ENCODE data around the gene URB1. TPM values are rescaled to one million over a fixed set of nuclear protein-coding genes. Genes with fewer than 3 reads are reported as not detected.
A peak's percentile ranks its signal among the peaks of the same experiment; 100 is the strongest.
"Not testable (repeated sequence)": the region's sequence is repeated elsewhere in the genome, so short reads cannot be mapped to it uniquely, and the experiment has no call there.

URB1 gene
- total RNA-seq, 1 experiment from 2014 or later: 9.8 TPM

DNA sequence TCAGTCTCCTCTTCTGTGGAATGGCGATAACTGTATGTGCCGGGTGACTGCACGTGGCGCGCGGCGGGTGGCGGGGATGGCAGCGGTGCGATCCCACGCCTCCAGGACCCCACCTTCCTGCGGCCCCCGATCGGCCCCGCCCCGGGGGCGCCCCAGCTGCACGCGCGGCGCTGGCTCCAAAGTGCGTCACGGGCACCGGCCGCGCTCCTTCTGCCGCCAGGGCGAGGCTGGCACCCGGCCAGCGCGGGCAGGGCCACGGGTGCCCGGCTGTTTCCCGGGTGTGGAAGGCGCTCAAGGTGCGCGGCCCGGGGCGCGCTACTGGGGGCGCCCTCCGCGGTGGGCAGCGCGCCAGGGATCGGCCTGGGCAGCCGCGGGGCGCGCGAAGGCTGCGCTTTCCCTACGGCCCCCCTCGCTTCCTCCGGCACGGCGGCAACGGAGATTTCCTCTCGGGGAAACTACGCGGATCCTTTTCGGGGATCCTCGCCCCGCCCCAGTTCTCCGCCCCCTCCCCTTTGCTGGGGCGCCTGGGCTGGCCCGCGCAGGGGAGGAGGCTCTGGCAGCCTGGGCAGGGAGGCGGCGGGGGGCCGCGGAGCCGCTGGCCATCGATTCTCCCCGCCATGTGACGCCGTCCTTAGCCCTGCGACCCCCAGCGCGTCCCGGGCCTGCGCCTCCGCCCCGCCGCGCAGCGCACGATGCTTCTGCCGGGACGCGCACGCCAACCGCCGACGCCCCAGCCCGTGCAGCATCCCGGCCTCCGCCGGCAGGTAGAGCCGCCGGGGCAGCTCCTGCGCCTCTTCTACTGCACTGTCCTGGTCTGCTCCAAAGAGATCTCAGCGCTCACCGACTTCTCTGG lies 19.6 kb upstream of the URB1 start, which contains the start of gene EVA1C:
EVA1C (plus strand) TSS at position 545 of the 853 bp plus-strand sequence; CDS start at position 693, 148 bp downstream.
- no peak for DNase-seq (ENCODE audit: low spot score)

DNA sequence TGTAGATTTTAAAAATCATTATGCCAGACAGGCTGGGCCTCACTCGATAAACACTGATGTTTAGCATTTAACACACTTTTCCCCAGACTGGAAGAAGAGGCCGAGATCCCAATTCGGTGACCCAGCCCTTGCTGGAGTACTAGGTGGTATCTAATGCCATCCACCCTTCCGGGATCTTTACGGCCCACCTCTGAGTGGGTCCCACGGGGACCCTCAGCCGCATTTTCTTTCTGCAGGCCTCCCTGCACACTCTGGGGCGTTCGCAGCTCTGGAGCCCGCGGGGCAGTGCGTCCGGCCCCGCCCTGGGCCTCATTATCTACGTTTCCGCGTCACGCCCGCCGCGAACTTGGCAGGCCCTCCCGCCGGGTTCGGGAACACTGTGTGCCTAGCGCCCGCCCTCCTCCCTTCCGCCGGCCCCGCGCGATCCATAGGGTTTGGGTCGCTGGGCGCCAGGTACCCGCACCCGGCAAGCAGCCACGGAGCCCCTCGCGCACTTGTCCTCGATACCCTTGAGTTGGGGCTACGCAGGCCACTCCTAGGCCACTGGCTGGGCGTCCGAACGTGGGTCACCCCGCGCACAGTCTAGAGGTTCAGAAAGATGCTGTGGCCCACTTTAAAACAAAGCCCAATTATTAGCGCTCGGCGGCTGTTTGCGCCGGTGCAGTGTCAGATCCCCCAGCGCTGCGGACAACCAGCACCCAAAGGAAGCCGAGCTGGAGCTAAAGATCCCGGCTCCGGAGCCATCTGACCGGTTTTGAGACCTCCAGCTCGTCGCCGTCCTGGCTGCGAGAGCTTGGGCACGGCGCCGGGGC lies 18.7 kb upstream of the URB1 start:
- DNase-seq (ENCODE audit: low spot score): no peak

DNA sequence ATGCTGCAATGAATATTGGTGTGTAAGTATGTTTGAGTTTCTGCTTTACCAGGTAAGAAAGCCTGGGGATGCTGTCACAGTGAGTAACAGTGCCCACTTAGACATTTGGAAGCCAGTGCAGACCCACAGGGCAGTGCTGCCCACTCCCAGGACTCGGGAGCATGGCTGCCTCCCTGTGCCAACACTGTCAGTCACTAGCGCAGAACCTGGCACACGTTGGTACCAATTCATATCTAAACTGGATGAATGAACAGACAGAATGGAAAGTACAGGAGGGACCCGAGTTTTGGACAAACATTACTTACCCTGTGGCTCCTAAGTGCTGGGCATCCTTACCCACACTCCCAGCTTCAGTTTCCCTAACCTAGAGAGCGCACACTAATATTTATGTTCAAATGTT lies 18.1 kb upstream of the URB1 start:
- no peak for DNase-seq (ENCODE audit: low spot score)

DNA sequence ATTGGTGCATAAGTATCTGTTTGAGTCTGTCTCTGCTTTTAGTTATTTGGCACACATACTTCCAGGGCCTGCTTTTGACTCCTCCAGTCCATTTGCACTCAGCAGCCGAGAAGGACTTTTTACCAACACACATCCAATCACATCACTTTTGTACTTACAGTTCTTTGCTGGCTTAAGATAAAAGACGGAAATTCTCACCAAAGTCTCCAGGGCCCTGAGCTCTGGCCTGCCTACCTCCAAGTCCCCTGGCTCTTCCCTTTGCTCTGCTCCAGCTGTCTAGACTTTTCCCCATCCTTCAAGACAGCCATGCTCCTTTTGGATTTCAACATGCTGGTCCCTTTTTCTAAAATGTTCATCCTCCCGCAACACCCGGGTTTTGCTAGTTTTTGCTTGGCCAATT lies 17.5 kb upstream of the URB1 start:
- no peak for DNase-seq (ENCODE audit: low spot score)

DNA sequence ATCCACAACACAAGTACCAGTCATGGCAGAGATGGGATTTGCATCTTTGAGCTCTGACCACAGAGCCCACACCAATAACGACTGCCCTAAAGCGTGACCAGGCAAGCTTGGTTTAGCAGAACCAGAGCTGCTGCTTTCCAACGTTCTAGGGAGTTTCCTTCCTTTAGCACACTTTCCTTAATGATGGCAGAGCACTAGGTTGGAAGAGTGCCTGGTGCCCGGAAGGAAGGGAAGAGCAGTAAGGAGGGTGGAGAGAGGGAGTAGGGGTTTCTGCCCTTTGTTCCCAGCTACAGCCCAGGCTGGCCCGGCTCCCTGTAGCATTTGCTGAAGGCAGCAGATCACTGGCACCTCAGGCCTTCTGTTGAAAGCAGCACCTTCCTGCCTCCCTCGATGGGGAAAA lies 13.6 kb upstream of the URB1 start:
- DNase-seq (ENCODE audit: low spot score): no peak

DNA sequence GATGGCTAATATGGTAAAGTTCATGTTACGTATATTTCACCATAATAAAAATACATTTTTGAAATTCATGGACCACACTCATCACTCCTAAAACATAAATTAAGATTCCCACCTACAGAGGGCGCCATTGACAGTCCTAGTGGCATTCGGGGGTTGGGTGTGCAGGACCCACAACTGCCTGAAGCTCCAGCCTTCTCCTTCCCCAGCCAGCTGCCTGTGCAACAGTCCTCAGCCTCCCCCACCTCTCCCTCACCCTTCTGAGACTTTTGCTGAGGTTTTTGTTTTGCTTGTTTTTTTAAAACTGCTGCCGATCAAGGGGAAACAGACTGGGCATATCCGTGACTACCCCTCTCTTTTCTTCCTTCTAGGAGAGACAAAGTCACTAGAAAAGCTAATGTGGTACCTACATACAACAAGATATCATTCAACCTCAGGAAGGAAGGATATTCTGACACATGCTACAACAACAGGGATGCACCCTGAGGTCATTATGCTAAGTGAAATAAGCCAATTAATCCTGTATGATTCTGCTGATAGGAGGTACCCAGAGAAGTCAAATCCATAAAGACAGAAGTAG lies 10.5 kb upstream of the URB1 start:
- peak; percentile 66 for DNase-seq (ENCODE audit: low spot score)

DNA sequence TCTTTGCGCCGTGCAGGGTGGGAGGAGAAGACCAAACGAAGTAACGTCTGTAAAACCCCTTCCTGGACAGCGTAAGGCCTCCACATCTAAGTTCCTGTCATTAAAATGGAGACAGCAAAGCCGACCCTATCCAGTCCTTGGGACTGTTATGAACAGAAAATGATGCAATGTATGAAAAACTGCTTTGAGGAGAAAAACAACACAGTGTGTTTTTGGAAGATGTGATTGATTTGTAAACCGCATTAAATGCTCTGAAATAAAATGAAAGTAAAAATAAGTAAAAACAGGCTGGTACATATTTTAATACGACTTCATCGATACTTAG lies 827 bp upstream of the URB1 start:
- no peak for DNase-seq (ENCODE audit: low spot score)

DNA sequence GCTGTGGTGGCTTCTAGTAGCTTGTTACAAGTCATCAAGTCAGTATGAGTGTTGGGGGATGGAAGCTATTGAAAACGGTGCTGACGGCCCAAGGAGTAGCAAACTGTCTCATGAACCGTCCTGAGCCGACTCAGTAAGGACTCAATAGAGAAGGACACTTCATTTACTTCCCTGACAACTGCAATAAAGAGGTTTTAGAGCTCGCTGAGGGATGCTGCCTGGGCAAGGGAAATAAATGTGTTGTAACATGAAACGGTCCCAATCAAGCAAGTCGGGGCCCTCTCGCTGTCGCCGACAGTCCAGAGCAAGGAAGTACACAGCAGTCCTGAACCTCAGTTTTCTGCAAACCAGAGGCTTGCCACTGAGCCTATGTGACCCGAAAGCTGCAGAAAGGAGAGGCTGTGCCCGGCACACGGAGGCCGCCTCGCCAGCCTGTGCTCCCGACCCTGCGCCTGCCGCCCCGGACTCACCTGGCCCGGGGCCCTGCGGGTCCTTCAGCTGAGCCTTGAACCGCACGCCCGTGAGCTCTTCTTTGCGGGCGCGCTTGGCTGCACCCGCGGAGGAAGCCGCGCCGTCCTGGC lies 423 bp downstream of the URB1 start:
- no peak for DNase-seq (ENCODE audit: low spot score)

DNA sequence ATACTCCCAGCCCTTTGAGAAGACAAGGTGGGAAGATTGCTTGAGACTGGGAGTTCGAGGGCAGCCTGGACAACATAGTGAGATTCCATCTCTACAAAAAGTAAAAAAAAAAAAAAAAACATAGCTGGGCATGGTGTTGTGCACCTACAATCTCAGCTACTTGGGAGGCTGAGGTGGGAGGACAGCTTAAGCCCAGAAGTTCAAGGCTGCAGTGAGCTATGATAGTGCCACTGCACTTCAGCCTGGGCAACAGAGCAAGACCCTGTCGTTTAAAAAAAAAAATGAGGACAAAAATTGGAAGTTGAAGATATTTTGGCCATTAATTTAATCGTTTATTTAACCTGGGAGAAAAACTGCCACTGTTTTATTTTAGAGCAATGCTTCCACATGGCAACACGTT lies 1.1 kb downstream of the URB1 start:
- DNase-seq (ENCODE audit: low spot score): no peak

DNA sequence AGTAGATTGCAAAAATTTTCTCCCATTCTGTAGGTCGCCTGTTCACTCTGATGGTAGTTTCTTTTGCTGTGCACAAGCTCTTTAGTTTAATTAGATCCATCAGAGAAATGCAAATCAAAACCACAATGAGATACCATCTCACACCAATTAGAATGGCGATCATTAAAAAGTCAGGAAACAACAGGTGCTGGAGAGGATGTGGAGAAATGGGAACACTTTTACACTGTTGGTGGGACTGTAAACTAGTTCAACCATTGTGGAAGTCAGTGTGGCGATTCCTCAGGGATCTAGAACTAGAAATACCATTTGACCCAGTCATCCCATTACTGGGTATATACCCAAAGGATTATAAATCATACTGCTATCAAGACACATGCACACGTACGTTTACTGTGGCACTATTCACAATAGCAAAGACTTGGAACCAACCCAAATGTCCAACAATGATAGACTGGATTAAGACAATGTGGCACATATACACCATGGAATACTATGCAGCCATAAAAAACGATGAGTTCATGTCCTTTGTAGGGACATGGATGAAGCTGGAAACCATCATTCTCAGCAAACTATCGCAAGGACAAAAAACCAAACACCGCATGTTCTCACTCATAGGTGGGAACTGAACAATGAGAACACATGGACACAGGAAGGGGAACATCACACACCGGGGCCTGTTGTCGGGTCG lies 2.1 kb downstream of the URB1 start:
- not testable (repeated sequence) for DNase-seq (ENCODE audit: low spot score)

DNA sequence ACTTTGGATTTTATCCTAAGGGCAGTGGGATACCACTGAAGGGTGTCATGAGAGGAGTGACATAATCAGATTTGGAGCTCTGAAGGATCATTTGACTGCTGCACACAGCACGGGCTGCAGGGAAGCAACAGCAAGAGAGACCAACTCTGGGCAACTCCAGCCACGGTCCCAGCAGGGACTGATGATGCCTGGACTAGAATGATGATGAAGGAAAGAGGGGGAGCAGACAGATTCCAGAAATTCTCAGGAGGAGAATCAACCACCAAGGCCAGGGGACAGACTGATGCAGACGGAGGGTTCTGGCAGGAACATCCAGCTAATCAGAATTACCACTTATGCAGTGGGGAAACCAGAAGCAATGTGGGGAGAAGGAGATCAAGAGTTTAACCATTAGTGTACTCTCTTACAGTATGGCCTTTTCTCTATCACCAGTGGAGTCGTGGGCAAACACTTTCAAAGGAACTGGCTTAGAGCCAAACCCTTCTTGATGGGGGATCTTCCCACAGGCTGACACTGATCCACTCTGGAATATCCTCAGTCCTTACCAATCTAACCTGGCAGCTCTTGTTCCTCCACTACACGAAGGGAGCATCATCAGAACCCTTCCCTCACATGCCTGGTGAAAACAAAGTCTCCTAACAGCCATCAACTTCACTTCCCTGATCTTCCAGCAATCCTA lies 3.3 kb downstream of the URB1 start:
- DNase-seq (ENCODE audit: low spot score): no peak

DNA sequence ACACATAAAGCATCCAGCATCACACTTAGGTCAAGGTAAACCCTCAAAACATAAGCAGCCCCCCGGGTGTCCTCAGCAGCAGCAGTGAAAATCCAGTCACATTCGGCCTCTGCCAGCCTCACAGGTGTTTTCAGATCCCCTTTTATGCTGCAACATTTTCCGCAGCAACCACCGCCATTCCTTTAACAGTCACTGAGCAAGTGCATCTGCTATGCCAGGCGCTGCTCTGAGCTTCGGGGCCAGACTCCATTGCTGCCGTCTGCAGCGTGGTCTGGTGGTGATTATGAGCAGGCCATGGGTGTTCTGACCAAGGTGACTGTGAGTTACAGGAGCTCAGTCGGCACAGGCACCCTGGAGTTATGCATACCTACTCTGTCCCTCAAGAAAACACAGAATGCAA lies 4.5 kb downstream of the URB1 start:
- no peak for DNase-seq (ENCODE audit: low spot score)

DNA sequence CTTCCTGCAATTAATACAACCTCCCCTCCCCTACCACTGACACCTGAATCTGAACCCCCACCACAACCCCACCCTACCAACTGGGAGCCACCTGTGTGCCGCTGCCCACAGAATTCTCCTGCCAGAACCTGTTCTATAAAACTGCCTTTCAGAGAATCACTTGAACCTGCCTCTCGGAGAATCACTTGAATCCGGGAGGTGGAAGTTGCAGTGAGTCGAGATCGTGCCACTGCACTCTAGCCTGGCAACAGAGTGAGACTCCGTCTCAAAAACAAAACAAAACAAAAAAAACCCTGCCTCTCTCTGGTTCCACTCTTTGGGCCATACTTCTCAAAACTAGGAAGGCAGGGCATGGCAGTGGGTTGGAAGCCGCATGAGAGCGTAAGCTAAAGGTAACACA lies 5.7 kb downstream of the URB1 start:
- no peak for DNase-seq (ENCODE audit: low spot score)

DNA sequence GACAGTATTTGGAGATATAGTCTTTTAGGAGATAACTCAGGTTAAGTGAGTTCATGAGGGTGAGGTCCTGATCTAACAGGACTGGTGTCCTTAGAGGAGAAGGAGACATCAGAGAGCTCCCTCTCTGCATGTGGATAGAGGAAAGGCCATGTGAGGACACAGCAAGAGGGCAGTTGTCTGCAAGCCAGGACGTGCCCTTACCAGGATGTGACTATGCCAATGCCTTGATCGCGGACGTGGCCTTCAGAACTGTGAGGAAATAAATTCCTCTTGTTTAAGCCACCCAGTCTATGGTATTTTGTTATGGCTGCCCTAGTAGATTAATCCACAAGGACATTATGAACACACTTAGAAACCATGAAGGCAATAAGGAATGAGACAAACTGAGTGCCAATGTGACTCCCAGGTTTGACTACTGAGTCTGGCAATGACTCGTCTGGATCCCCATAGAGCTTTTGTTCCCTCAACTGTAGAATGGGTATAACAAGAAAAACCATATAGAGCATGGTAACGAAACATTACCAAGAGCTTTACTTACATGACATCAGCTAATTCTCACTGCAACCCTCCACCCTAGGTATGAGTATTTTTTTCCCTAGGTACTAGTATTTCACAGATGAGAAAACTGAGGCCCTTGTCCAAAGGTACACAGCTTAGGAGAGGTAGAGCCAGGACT lies 6.5 kb downstream of the URB1 start:
- DNase-seq (ENCODE audit: low spot score): no peak

DNA sequence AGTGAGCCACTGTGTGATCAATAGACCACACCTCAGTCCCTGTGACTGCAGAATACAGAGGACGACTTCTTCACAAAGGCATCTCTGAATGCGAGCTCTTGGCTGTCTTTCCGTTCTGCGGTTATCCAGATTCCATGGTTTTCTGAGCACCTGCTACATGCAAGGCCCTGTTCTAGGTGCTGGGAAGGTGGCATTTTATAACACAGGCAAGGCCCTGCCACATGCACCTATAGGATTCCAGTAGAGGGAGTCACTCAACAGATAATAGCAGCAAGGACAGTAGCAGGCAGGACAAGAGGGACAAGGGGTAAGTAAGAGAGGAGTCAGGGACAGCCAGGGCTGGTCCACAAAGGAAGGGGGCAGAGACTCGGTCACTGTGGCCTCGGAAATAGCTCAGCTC lies 9.0 kb downstream of the URB1 start:
- no peak for DNase-seq (ENCODE audit: low spot score)

DNA sequence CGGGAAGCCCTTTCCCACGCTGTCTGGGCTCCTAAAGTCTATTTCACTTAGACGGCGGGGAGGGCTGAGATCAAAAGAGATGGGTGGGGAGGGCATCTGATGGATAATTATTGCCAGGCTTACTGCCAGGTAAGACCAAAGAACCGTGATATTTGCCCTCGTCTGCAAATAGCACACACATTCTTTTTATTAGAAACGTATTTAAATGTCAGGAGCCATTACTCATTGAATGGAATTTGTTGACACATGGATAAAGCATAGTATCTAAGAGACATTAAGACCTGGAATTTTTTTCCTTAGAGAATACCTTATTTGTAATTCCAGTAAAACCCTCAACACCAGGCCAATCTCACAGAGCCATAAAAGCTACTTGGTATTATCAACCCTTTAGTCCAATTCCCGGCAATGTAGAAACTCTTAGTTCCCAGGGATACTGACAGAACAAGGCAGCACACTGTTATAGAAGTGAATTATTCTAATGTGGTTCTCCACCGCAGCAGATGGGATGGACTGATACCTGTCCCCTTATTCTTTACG lies 10.6 kb downstream of the URB1 start:
- DNase-seq (ENCODE audit: low spot score): no peak

DNA sequence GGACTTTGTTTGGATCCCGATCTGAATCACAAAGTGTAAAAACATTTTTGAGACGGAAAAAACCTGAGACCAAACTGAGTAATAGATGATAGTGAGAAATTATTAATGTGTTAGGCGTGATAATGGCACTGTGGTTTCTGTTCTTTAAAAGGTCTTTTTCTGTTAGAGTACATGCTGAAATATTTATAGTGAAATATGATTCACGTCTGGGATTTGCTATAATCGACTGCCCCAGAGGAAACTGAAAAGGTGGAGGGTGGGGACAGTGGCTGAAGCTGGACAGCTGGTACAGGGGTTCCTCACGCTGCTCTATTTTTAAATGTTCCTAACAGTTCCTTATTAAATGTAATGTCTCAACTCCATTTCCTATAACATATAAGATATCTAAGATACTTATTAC lies 11.2 kb downstream of the URB1 start:
- no peak for DNase-seq (ENCODE audit: low spot score)

DNA sequence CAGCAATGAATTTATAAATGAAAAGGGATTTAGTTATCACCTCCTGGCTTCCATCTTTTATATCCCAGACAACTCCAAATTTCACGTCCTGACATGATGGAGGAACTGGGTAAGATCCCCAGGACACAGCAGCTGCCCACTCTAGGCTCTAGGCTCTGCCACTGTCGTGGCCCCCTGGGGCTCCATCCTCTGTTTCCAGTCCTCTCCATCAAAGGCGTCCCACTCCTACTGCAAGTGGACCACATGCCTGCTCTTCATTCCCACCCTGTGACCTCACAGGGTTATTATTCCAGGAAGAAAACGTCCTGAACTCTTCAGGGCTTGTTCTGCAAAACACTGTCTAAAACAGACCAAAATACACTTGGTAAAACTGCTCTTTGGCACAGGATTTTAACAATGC lies 11.9 kb downstream of the URB1 start:
- no peak for DNase-seq (ENCODE audit: low spot score)

DNA sequence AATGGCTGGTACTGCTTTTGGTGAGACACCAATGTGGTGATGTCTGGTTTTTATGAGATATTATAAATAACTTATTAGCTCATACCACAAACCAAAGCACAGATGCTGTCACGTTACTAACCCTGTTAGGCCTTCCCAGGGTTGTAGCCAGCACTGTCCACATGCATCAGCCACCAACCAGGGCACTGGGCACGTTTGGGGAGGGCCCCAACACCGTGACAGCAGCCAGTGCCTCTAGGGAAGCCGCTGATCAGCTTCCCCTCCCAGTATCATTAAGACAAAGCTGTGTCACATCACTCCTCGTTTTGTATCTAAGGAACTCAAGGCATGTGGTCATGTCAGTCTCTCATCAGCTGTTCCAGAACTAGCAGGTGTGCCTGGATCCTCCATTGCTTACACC lies 13.9 kb downstream of the URB1 start:
- DNase-seq (ENCODE audit: low spot score): no peak

DNA sequence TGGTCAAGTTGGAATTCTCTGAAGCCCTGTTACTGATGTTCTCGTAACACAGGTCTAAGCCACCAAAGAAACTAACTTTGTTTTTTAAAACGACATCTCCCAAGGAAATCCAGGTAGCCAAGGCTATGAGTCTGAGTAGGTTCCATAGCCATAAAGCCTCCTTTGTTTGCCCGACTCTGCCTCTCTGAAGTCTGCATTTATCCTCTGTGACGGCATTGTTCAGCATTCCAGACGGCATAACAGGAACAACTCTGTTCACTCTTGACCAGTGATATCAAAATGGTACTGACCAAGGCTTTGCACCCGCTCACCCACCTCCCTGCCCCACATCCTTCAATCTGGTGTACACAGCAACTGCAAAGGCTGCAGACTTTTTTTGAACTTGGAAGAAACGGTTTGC lies 14.8 kb downstream of the URB1 start:
- no peak for DNase-seq (ENCODE audit: low spot score)

All from H4 (cell line).